Gastroesophageal sphincter (tissue), 4 donors: ENCODE measurements around the gene HYAL2. TPM values are rescaled to one million over a fixed set of nuclear protein-coding genes. Genes with fewer than 3 reads are reported as not detected.
A peak's percentile ranks its signal among the peaks of the same experiment; 100 is the strongest.

ENCODE experiments used
- ATAC-seq: fragments of 150-250 bp; one replicate; pipeline ENCODE4 v1.9.1; 2016; ENCODE audit warnings: mild to moderate bottlenecking, moderate library complexity
- H3K27ac ChIP-seq, 4 donors: fragments of 200-600 bp; sonication (generic) in 3 of 4; 1 replicate in 3 of 4; 2 replicates in 1 of 4; pipeline ENCODE4 v1.5.1; 2016 to 2019
- H3K27me3 ChIP-seq: fragments of 200-600 bp; sonication (generic); one replicate; pipeline ENCODE4 v1.5.1; 2019
- H3K36me3 ChIP-seq, 2 donors: fragments of 200-600 bp; sonication (generic); one replicate each; pipeline ENCODE4 v1.5.1; 2019; ENCODE audit warnings: control low read depth in 1 of 2
- H3K4me1 ChIP-seq, 3 donors: fragments of 200-600 bp; sonication (generic); 1 replicate in 2 of 3; 2 replicates in 1 of 3; pipeline ENCODE4 v1.5.1; 2016 to 2019; ENCODE audit warnings: control low read depth in 2 of 3
- H3K4me3 ChIP-seq, 2 donors: fragments of 200-600 bp; sonication (generic); one replicate each; pipeline ENCODE4 v1.5.1; 2019; ENCODE audit warnings: mild to moderate bottlenecking in 1 of 2, moderate library complexity in 1 of 2
- H3K9me3 ChIP-seq, 3 donors: fragments of 200-600 bp; sonication (generic); one replicate each; pipeline ENCODE4 v1.5.1; 2017 to 2019; ENCODE audit warnings: control low read depth in 2 of 3
- EP300 ChIP-seq: sonication (generic); formaldehyde crosslinking; IDR thresholded peaks from one replicate; pipeline ENCODE4 v1.6.1; 2017; ENCODE audit warnings: antibody characterized with exemption, mild to moderate bottlenecking
- POLR2A ChIP-seq, 2 donors: fragments of 450-650 bp; IDR thresholded peaks; one replicate each; pipeline ENCODE4 v1.6.1; 2017; ENCODE audit warnings: antibody characterized with exemption in 2 of 2, mild to moderate bottlenecking in 2 of 2, moderate library complexity in 1 of 2
- POLR2AphosphoS5 ChIP-seq: sonication (generic); formaldehyde crosslinking; IDR thresholded peaks from one replicate; pipeline ENCODE4 v1.6.1; 2017; ENCODE audit warnings: antibody characterized with exemption
- WGBS, 2 donors: methylation state at CpG; one replicate each; pipeline ENCODE4 v1.1.5; 2018; ENCODE audit warnings: low coverage in 1 of 2; 5-methylcytosine and 5-hydroxymethylcytosine counted together
- total RNA-seq, 4 donors: library from RNA; depleted of rRNA; stranded (reverse); fragments of >200 nt; gene quantifications; one replicate each; pipeline ENCODE4 v1.1.0, GENCODE V29; 2016
- TF ChIP-seq, protein P1 (sequence below), 4 experiments: fragments of 200-600 bp in 2 of 4; fragments of 450-650 bp in 2 of 4; sonication (generic) in 1 of 4; IDR thresholded peaks; one replicate each; pipeline ENCODE4 v1.5.1; 2017 to 2019; ENCODE audit warnings: antibody characterized with exemption in 4 of 4, mild to moderate bottlenecking in 2 of 4, moderate library complexity in 2 of 4

The HYAL2 gene
- total RNA-seq, 4 donors from 2014 or later, result 37.2 to 87.0 (median 74.8) TPM

GRCh38 chr3:50338965-50339364 lies 16.4 kb upstream of the HYAL2 start:
- TF ChIP-seq, protein P1, sequence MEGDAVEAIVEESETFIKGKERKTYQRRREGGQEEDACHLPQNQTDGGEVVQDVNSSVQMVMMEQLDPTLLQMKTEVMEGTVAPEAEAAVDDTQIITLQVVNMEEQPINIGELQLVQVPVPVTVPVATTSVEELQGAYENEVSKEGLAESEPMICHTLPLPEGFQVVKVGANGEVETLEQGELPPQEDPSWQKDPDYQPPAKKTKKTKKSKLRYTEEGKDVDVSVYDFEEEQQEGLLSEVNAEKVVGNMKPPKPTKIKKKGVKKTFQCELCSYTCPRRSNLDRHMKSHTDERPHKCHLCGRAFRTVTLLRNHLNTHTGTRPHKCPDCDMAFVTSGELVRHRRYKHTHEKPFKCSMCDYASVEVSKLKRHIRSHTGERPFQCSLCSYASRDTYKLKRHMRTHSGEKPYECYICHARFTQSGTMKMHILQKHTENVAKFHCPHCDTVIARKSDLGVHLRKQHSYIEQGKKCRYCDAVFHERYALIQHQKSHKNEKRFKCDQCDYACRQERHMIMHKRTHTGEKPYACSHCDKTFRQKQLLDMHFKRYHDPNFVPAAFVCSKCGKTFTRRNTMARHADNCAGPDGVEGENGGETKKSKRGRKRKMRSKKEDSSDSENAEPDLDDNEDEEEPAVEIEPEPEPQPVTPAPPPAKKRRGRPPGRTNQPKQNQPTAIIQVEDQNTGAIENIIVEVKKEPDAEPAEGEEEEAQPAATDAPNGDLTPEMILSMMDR (IDR thresholded peaks at IDR 0.05), result no peak
- TF ChIP-seq POLR2A (IDR thresholded peaks at IDR 0.05) (no peak), EP300 (no peak), POLR2AphosphoS5 (no peak)
- Histone ChIP-seq H3K27me3 (no peaks in the 10 kb centered on the region), H3K4me3 (peak overlapping the region in 1 of 2 donors; percentile 91), H3K4me1 (peaks cover 0 to 78% (median 49%) of the 10 kb centered on the region in 3 donors), H3K27ac (peak overlapping the region in 3 of 4 donors; percentile 94 to 99 (median 99)), H3K9me3 (no peaks in the 10 kb centered on the region), H3K36me3 (peaks cover 0 to 6% of the 10 kb centered on the region in 2 donors)
- WGBS, 2 donors, result 0 to 60% methylated on average over 1 to 5 of the region's 5 CpGs
- no peak for ATAC-seq

- Histone ChIP-seq H3K36me3 (peaks cover 0 to 11% of the 10 kb centered on the region in 2 donors), H3K9me3 (no peaks in the 10 kb centered on the region), H3K4me3 (peak overlapping the region; percentile 54 to 91), H3K27me3 (no peaks in the 10 kb centered on the region), H3K27ac (peak overlapping the region; percentile 81 to 99 (median 96)), H3K4me1 (peaks cover 0 to 95% (median 51%) of the 10 kb centered on the region in 3 donors)
- peak; percentile 91 for ATAC-seq
- 0% methylated on average over 4 of the region's 79 CpGs; no CpG with 5 or more reads in 1 of the 2 donors for WGBS, 2 donors
- TF ChIP-seq EP300 (no peak), POLR2AphosphoS5 (peak; percentile 93), POLR2A (IDR thresholded peaks at IDR 0.05) (peak; percentile 66 to 73)
- TF ChIP-seq, protein P1 (IDR thresholded peaks at IDR 0.05), result no peak
Measured at GRCh38 chr3:50337175-50337861, 14.8 kb upstream of the HYAL2 start.

- WGBS, 2 donors, result 0% methylated on average over 8 of the region's 31 CpGs; no CpG with 5 or more reads in 1 of the 2 donors
- TF ChIP-seq POLR2A (IDR thresholded peaks at IDR 0.05), result no peak
- TF ChIP-seq, protein P1 (IDR thresholded peaks at IDR 0.05), result peak in 1 of 4 experiments; percentile 5
- no peak for ATAC-seq
- peak overlapping the region; percentile 54 to 91 for H3K4me3 ChIP-seq
- H3K36me3 ChIP-seq, result peaks cover 0 to 18% of the 10 kb centered on the region in 2 donors
- peak overlapping the region; percentile 81 to 99 (median 96) for H3K27ac ChIP-seq
- H3K27me3 ChIP-seq, result no peaks in the 10 kb centered on the region
- no peaks in the 10 kb centered on the region for H3K9me3 ChIP-seq
- peaks cover 0 to 94% (median 48%) of the 10 kb centered on the region in 3 donors for H3K4me1 ChIP-seq
Measured at GRCh38 chr3:50336452-50337174, 14.1 kb upstream of the HYAL2 start.

- Histone ChIP-seq H3K27me3 (no peaks in the 10 kb centered on the region), H3K36me3 (peaks cover 0 to 39% of the 10 kb centered on the region in 2 donors), H3K27ac (peak overlapping the region; percentile 9 to 99 (median 86)), H3K4me1 (peaks cover 0 to 73% (median 31%) of the 10 kb centered on the region in 3 donors), H3K9me3 (no peaks in the 10 kb centered on the region), H3K4me3 (peak overlapping the region in 1 of 2 donors; percentile 4)
- ATAC-seq, result no peak
- TF ChIP-seq POLR2A (IDR thresholded peaks at IDR 0.05), result no peak
- no peak for TF ChIP-seq EP300
- no peak for TF ChIP-seq POLR2AphosphoS5
- TF ChIP-seq, protein P1 (IDR thresholded peaks at IDR 0.05), result no peak
- WGBS, 2 donors, result 55% methylated on average over 4 to 5 of the region's 5 CpGs
Measured at GRCh38 chr3:50334339-50335075, 12.0 kb upstream of the HYAL2 start.
